Astrocyte of the cerebellum (primary cell): ENCODE data around the gene SLC13A4.

ENCODE experiments used
- DNase-seq: peaks from one replicate; pipeline ENCODE4 v3.0.0-alpha.2; 2011; ENCODE audit warnings: low read depth
- H3K4me3 ChIP-seq: 2 replicates; pipeline ENCODE4 v1.5.1; 2011; ENCODE audit warnings: mild to moderate bottlenecking, low read depth, low read length, moderate library complexity
- CTCF ChIP-seq: IDR thresholded peaks from 2 replicates; pipeline ENCODE4 v1.5.1; 2012; ENCODE audit warnings: low read length, low read depth, moderate library complexity, mild to moderate bottlenecking; ENCODE audit errors: missing control alignments
- in situ Hi-C: cut with HindIII; loops from 2 replicates; pipeline ENCODE4 v1.10.0; 2017; ENCODE audit warnings: low sequenced_read_pairs

Gene SLC13A4

GRCh38 chr7:135690566-135690965, 37.4 kb downstream of the SLC13A4 start:
- in situ Hi-C loops = no loop called here
- TF ChIP-seq CTCF = no peak
- DNase-seq = no peak
- no peak overlapping the region for H3K4me3 ChIP-seq

DNA sequence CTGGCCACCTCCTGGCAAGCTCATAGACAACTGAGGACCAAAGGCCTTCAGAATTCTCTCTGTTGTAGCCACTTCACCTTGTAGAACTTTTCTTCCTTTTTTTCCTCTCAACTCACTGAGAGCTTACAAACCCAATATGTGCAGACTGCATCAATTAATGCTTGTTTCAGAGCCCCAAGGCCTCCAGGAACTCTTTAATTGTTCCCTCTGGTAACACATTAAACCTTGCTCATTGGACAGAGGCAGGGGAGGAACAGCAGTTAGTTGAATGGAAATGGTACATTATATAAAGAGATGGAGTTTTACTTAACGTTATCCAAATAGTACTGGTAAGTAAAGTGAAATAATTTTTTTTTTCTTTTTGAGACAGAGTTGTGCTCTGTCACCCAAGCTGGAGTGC, 40.5 kb downstream of the SLC13A4 start:
- DNase-seq = no peak

DNA sequence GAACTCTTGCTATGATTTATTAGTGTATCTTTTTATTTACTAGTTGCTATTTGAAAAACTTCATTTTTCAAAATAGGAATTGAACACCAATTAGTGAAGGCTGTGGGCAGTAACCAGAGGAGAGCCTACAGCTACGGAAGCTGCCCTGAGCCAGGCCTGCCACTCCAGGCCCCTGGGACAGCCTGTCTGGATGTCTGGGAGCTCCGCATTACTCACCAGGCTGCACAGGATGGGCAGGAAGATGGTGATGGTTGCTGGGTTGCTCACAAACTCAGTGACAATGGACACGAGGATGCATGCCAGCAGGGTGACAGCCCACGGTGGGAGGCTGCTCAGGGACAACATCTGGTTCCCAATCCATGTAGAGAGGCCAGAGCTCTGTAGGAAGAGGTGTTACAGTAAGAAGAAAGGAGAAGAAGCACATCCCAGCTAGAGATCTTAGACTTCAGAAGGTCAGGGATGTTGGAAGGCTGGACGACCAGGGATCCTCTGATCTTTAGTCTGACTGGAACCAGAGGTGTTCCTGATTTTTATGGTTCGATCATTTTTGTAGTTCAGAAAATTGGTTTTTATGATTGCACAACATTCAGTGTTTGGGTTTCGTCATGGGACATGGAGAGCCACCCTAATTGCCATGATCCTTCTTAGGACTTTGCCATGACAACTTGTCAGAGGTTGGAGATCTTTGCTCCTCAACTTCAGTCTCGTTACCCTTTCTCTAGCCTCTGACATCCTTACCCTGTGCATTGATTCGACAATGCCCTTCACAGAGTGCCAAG, 42.5 kb downstream of the SLC13A4 start:
- no peak overlapping the region for H3K4me3 ChIP-seq
- DNase-seq = no peak
- TF ChIP-seq CTCF = no peak
- in situ Hi-C loops = no loop called here

More for the DNA sequence above, 40.5 kb downstream of the SLC13A4 start:
- no peak for TF ChIP-seq CTCF
- H3K4me3 ChIP-seq = no peak overlapping the region
- in situ Hi-C loops = no loop called here

DNA sequence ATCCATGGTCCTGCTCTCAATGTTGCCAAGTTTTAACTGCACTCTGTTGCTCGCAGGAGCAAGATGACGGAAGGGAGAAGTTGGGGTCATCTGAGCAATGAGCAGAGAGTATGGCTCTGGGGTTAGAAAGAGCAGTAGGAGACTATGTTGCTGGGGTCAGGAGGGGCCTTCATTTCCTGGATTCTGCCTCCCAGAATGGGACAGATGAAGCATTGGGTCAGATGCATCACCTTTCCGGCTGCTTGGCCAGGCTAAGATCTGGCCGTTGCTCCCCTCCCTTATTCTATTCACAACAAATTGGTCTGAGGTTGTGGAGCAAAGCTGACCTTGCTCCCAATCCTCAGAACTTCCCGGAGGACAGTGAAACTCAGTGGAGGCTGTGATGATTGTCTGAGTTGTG, 43.3 kb downstream of the SLC13A4 start:
- in situ Hi-C loops = no loop called here
- no peak for DNase-seq
- H3K4me3 ChIP-seq = no peak overlapping the region
- TF ChIP-seq CTCF = no peak

GRCh38 chr7:135684136-135684535, 43.9 kb downstream of the SLC13A4 start:
- H3K4me3 ChIP-seq = no peak overlapping the region
- no peak for DNase-seq
- TF ChIP-seq CTCF = no peak
- in situ Hi-C loops = no loop called here

- no peak for TF ChIP-seq CTCF
- no peak for DNase-seq
- in situ Hi-C loops = no loop called here
- H3K4me3 ChIP-seq = no peak overlapping the region
These were observed 44.4 kb downstream of the SLC13A4 start for GRCh38 chr7:135683609-135684008.
